K562 (cell line): Measurements from ENCODE around the gene BAD.

Experiments
- ATF2 ChIP-seq: sonication (generic); formaldehyde crosslinking; IDR thresholded peaks from 2 replicates; pipeline ENCODE4 v1.8.1; 2022; ENCODE audit warnings: missing genetic modification reagents
- CTCF ChIP-seq, 3 experiments: IDR thresholded peaks in 2 of 3; conservative IDR thresholded peaks in 1 of 3; 2 replicates each; pipeline ENCODE4 v1.5.1; 2011 to 2012; ENCODE audit warnings: low read length in 3 of 3, mild to moderate bottlenecking in 3 of 3, control low read depth in 2 of 3, improper control_type of control experiment in 1 of 3, inconsistent platforms in 1 of 3, low read depth in 1 of 3, mixed read lengths in 1 of 3, moderate library complexity in 1 of 3; ENCODE audit not compliant: insufficient read depth in 2 of 3
- EZH2 ChIP-seq: IDR thresholded peaks from 2 replicates; pipeline ENCODE4 v1.6.1; 2012; ENCODE audit warnings: low read depth, mild to moderate bottlenecking, inconsistent platforms, low read length, borderline replicate concordance
- KLF10 ChIP-seq: fragments of 250-450 bp; sonication (Bioruptor Pico); IDR thresholded peaks from 2 replicates; pipeline ENCODE4 v1.6.1; 2021; ENCODE audit warnings: matching md5 sums
- MYC ChIP-seq, 2 experiments: fragments of 250-450 bp in 1 of 2; sonication (Bioruptor Pico) in 1 of 2; IDR thresholded peaks; 2 replicates each; pipeline versions ENCODE4 v1.5.1 to v1.6.1; 2012 to 2021; ENCODE audit warnings: low read depth in 2 of 2, borderline replicate concordance in 1 of 2, improper control_type of control experiment in 1 of 2, low read length in 1 of 2, mild to moderate bottlenecking in 1 of 2, moderate library complexity in 1 of 2
- RFX5 ChIP-seq: IDR thresholded peaks from 2 replicates; pipeline ENCODE4 v1.6.1; 2011; ENCODE audit warnings: low read depth, mild to moderate bottlenecking, improper control_type of control experiment, low read length
- SMAD1 ChIP-seq: fragments of 150-350 bp; IDR thresholded peaks from 2 replicates; pipeline ENCODE4 v1.6.1; 2014; ENCODE audit warnings: low read length, low read depth; ENCODE audit not compliant: partially characterized antibody
- SRSF1 ChIP-seq: fragments of 200-400 bp; formaldehyde crosslinking; IDR thresholded peaks from 2 replicates; pipeline ENCODE4 v1.6.1; 2017; ENCODE audit warnings: mild to moderate bottlenecking, low read depth, low read length, moderate library complexity
- TOE1 ChIP-seq, 2 experiments: fragments of 450-650 bp in 1 of 2; sonication (generic) in 1 of 2; formaldehyde crosslinking in 1 of 2; IDR thresholded peaks; 2 replicates each; pipeline versions ENCODE4 v1.7.1 to v1.8.0; 2016 to 2022; ENCODE audit warnings: borderline replicate concordance in 2 of 2, mild to moderate bottlenecking in 2 of 2, antibody characterized with exemption in 1 of 2, inconsistent platforms in 1 of 2, low read depth in 1 of 2, missing genetic modification reagents in 1 of 2, moderate library complexity in 1 of 2
- ZBTB33 ChIP-seq: sonication (generic); formaldehyde crosslinking; IDR thresholded peaks from 2 replicates; pipeline ENCODE4 v1.8.1; 2023; ENCODE audit warnings: mild to moderate bottlenecking, missing genetic modification reagents
- ZNF143 ChIP-seq: sonication (generic); formaldehyde crosslinking; IDR thresholded peaks from 2 replicates; pipeline ENCODE4 v1.9.0; 2022; ENCODE audit warnings: mild to moderate bottlenecking, missing genetic modification reagents
- ZNF165 ChIP-seq: fragments of 250-450 bp; sonication (Bioruptor Pico); IDR thresholded peaks from 2 replicates; pipeline ENCODE4 v1.4.0; 2020; ENCODE audit warnings: borderline replicate concordance
- ZNF311 ChIP-seq: fragments of 250-450 bp; sonication (Bioruptor Pico); IDR thresholded peaks from 2 replicates; pipeline ENCODE4 v1.4.0; 2020; ENCODE audit warnings: mild to moderate bottlenecking, moderate library complexity
- ZNF512 ChIP-seq: IDR thresholded peaks from 2 replicates; pipeline ENCODE4 v1.6.1; 2016; ENCODE audit warnings: missing genetic modification characterization, missing compliant biosample characterization

- TF ChIP-seq SRSF1 = no peak
- TF ChIP-seq EZH2 = no peak
- no peak for TF ChIP-seq ATF2 (CRISPR knock-in tag)
- TF ChIP-seq ZNF512 (tag) = no peak
- no peak for TF ChIP-seq TOE1 (IDR thresholded peaks at IDR 0.05; ENCODE audit: borderline replicate concordance)
- no peak for TF ChIP-seq TOE1 (CRISPR knock-in tag; IDR thresholded peaks at IDR 0.05; ENCODE audit: borderline replicate concordance, low read depth)
- no peak for TF ChIP-seq RFX5
- no peak for TF ChIP-seq CTCF (IDR thresholded peaks at IDR 0.05 in 2 of 3, conservative IDR thresholded peaks at IDR 0.05 in 1 of 3; ENCODE audit: insufficient read depth in 2 of 3, low read depth in 1 of 3, low read length in 3 of 3)
- no peak for TF ChIP-seq SMAD1
- no peak for TF ChIP-seq KLF10 (CRISPR knock-in tag)
- no peak for TF ChIP-seq MYC (IDR thresholded peaks at IDR 0.05; ENCODE audit: low read depth, low read length)
- TF ChIP-seq MYC (CRISPR knock-in tag; IDR thresholded peaks at IDR 0.05; ENCODE audit: borderline replicate concordance, low read depth) = no peak
- TF ChIP-seq ZNF143 (CRISPR knock-in tag) = no peak
- TF ChIP-seq ZNF165 (CRISPR knock-in tag) = no peak
- TF ChIP-seq ZBTB33 (CRISPR knock-in tag) = no peak
- no peak for TF ChIP-seq ZNF311 (CRISPR knock-in tag)
Measured at GRCh38 chr11:64321026-64321425, 36.6 kb upstream of the BAD start.
